Keratinocyte (primary cell): ENCODE results near the gene DUSP22. TPM values are rescaled to one million over a fixed set of nuclear protein-coding genes. Genes with fewer than 3 reads are reported as not detected.

Experiments used
- DNase-seq: peaks from one replicate; pipeline ENCODE4 v3.0.0-alpha.2; 2011; ENCODE audit warnings: low read depth, missing footprints, low spot score
- FAIRE-seq: peaks from 2 replicates; lab custom pipeline; 2011; peaks lifted over from hg19 to GRCh38; lab: Jason Lieb, UNC
- H2AFZ ChIP-seq: 2 replicates; pipeline ENCODE4 v1.6.0; 2012; ENCODE audit warnings: low read length, control low read depth, inconsistent platforms; ENCODE audit not compliant: control insufficient read depth
- H3K27ac ChIP-seq: 2 replicates; pipeline ENCODE4 v1.5.1; 2011; ENCODE audit warnings: low read length; ENCODE audit not compliant: control insufficient read depth, insufficient read depth
- H3K27me3 ChIP-seq: 3 replicates; pipeline ENCODE4 v1.6.0; 2011; ENCODE audit warnings: low read length; ENCODE audit not compliant: control insufficient read depth, insufficient read depth; ENCODE audit errors: extremely low read depth
- H3K36me3 ChIP-seq, 2 experiments: 2 replicates in 1 of 2; 3 replicates in 1 of 2; pipeline ENCODE4 v1.5.1; 2011; ENCODE audit warnings: low read length in 2 of 2, mild to moderate bottlenecking in 1 of 2; ENCODE audit not compliant: control insufficient read depth in 2 of 2, insufficient read depth in 2 of 2; ENCODE audit errors: extremely low read depth in 1 of 2
- H3K4me1 ChIP-seq: 3 replicates; pipeline ENCODE4 v1.5.1; 2011; ENCODE audit warnings: low read length; ENCODE audit not compliant: control insufficient read depth, insufficient read depth; ENCODE audit errors: extremely low read depth
- H3K4me2 ChIP-seq: 3 replicates; pipeline ENCODE4 v1.6.0; 2011; ENCODE audit warnings: low read depth, low read length; ENCODE audit not compliant: control insufficient read depth, insufficient read depth; ENCODE audit errors: extremely low read depth
- H3K4me3 ChIP-seq, 3 experiments: fragments of 200-600 bp in 1 of 3; sonication (generic) in 1 of 3; 2 replicates in 2 of 3; 3 replicates in 1 of 3; pipeline ENCODE4 v1.5.1; 2011 to 2016; ENCODE audit warnings: low read length in 3 of 3, mild to moderate bottlenecking in 3 of 3, control low read depth in 2 of 3, inconsistent platforms in 1 of 3, low read depth in 1 of 3, mixed read lengths in 1 of 3, mixed run types in 1 of 3, moderate library complexity in 1 of 3; ENCODE audit not compliant: control insufficient read depth in 2 of 3, insufficient read depth in 2 of 3; ENCODE audit errors: extremely low read depth in 1 of 3
- H3K79me2 ChIP-seq: 2 replicates; pipeline ENCODE4 v1.6.0; 2012; ENCODE audit warnings: low read length; ENCODE audit not compliant: control insufficient read depth, insufficient read depth
- H3K9ac ChIP-seq: 3 replicates; pipeline ENCODE4 v1.6.0; 2011; ENCODE audit warnings: low read length; ENCODE audit not compliant: control insufficient read depth, insufficient read depth; ENCODE audit errors: extremely low read depth
- H3K9me1 ChIP-seq: 3 replicates; pipeline ENCODE4 v1.6.0; 2011; ENCODE audit warnings: low read length; ENCODE audit not compliant: control insufficient read depth, insufficient read depth; ENCODE audit errors: extremely low read depth
- H3K9me3 ChIP-seq: 2 replicates; pipeline ENCODE4 v1.5.1; 2012; ENCODE audit warnings: low read depth, low read length; ENCODE audit not compliant: control insufficient read depth
- H4K20me1 ChIP-seq: 3 replicates; pipeline ENCODE4 v1.6.0; 2011; ENCODE audit warnings: low read length; ENCODE audit not compliant: control insufficient read depth, insufficient read depth; ENCODE audit errors: extremely low read depth
- CTCF ChIP-seq, 3 experiments: IDR thresholded peaks in 1 of 3; conservative IDR thresholded peaks in 1 of 3; optimal IDR thresholded peaks in 1 of 3; 2 replicates in 2 of 3; 3 replicates in 1 of 3; pipeline versions ENCODE3 to v1.5.1; 2011; ENCODE audit warnings: low read length in 3 of 3, mild to moderate bottlenecking in 3 of 3, moderate library complexity in 2 of 3, control low read depth in 1 of 3, inconsistent platforms in 1 of 3; ENCODE audit not compliant: insufficient read depth in 2 of 3; ENCODE audit errors: extremely low read depth in 1 of 3
- EZH2 ChIP-seq: IDR thresholded peaks from one replicate; pipeline ENCODE4 v1.6.1; 2012; ENCODE audit warnings: inconsistent platforms, mild to moderate bottlenecking, low read length, moderate library complexity
- dilution Hi-C: fragments of 300-500 bp; cut with MboI; formaldehyde crosslinking; loops from one replicate; pipeline ENCODE4 v1.7.0; 2020; ENCODE audit warnings: low sequenced_read_pairs; ENCODE audit not compliant: extremely low pct_ligation_motif_present
- polyA plus RNA-seq, 5 experiments: library from polyadenylated mRNA; depleted of rRNA in 3 of 5; stranded (reverse) in 3 of 5; stranded (forward) in 1 of 5; unstranded in 1 of 5; fragments of >200 nt; gene quantifications; 1 replicate in 1 of 5; 2 replicates in 3 of 5; 3 replicates in 1 of 5; pipeline versions ENCODE4 v1.2.1 to v1.2.3, GENCODE V29; 2011 to 2012; ENCODE audit warnings: missing spikeins in 2 of 5, low read depth in 1 of 5, low replicate concordance in 1 of 5

Gene DUSP22
- polyA plus RNA-seq, 1 donor (not counting 4 experiments of a cell fraction or from before 2014, with no cell fraction given): 17.3 TPM

DNA sequence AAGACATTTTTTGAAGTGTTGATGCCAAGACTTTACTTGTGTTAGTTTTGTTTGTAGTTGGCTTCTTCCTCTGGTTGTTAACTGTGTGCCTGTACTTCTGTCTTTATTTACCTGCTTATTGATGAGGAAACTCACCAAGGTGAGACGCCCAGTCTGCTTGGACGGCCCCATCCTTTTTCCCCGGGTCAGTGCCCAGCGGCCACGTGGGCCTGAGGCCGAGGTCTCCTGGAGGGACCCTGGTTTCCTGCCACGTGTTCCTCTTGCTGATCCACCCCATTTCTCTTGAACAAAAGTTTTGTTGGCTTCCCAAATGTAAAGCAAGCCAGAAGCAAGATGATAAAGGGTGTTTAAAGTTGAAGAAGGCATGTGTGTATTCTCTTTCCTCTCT lies 24.8 kb downstream of the DUSP22 start:
- no peak overlapping the region for H3K27ac ChIP-seq
- peaks cover 0 to under 1% of the 10 kb centered on the region in 2 experiments for H3K36me3 ChIP-seq
- dilution Hi-C loops: no loop called here
- H3K9me3 ChIP-seq: no peaks in the 10 kb centered on the region
- H2AFZ ChIP-seq: no peak overlapping the region
- H3K9me1 ChIP-seq: no peaks in the 10 kb centered on the region
- DNase-seq (no peak), FAIRE-seq (no peak)
- TF ChIP-seq CTCF (optimal IDR thresholded peaks at IDR 0.05 in 1 of 3, IDR thresholded peaks at IDR 0.05 in 1 of 3, conservative IDR thresholded peaks at IDR 0.05 in 1 of 3; ENCODE audit: extremely low read depth in 1 of 3, insufficient read depth in 2 of 3, low read length in 3 of 3): no peak
- TF ChIP-seq EZH2: no peak
- no peak overlapping the region for H3K4me2 ChIP-seq
- H3K4me3 ChIP-seq: no peak overlapping the region
- H4K20me1 ChIP-seq: no peaks in the 10 kb centered on the region
- no peaks in the 10 kb centered on the region for H3K79me2 ChIP-seq
- H3K4me1 ChIP-seq: no peaks in the 10 kb centered on the region
- no peak overlapping the region for H3K9ac ChIP-seq
- no peaks in the 10 kb centered on the region for H3K27me3 ChIP-seq

DNA sequence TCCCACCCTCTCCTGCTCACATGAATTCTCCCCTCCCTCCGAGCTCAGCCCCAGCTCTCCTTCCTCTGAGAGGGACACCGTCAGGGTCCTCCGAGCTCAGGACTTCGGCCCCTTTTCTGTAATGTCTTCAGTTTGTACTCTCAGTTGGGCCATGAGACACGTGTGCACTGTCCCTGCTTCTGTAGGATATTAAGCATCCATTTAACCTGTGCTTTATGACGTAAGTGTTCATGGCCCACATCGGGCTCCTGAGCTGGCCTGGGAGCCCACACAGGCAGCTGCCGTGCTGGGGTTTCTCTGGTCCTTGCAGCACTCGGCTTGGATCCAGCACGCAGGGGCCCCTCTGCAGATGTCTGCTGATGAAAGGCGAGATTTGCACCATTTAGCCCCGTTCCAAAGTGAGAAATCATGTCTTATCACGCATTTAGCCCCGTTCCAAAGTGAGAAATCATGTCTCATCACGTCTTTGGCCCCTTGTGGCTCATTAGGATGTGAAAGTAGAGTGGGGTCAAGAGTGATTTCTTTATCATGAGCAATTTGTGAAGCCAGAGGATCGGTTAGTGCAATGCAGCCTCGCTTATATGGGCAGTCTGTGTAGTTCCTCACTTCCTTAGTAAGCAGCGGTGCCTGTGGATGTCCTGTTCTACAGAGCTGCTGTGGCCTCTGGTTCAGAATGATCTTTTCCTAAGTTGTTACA lies 25.3 kb downstream of the DUSP22 start:
- Histone ChIP-seq H3K27ac (no peak overlapping the region), H3K9me3 (no peaks in the 10 kb centered on the region), H3K4me1 (no peaks in the 10 kb centered on the region), H4K20me1 (no peaks in the 10 kb centered on the region), H3K36me3 (no peaks in the 10 kb centered on the region), H2AFZ (no peak overlapping the region), H3K4me3 (no peak overlapping the region), H3K4me2 (no peak overlapping the region), H3K79me2 (no peaks in the 10 kb centered on the region), H3K27me3 (no peaks in the 10 kb centered on the region), H3K9me1 (no peaks in the 10 kb centered on the region), H3K9ac (no peak overlapping the region)
- DNase-seq (no peak), FAIRE-seq (no peak)
- dilution Hi-C loops: no loop called here
- TF ChIP-seq EZH2: no peak
- no peak for TF ChIP-seq CTCF (optimal IDR thresholded peaks at IDR 0.05 in 1 of 3, IDR thresholded peaks at IDR 0.05 in 1 of 3, conservative IDR thresholded peaks at IDR 0.05 in 1 of 3; ENCODE audit: extremely low read depth in 1 of 3, insufficient read depth in 2 of 3, low read length in 3 of 3)
